ENCODE data around the gene RAD50.
"Not testable (repeated sequence)": the region's sequence is repeated elsewhere in the genome, so short reads cannot be mapped to it uniquely, and the experiment has no call there.

Gene RAD50

DNA sequence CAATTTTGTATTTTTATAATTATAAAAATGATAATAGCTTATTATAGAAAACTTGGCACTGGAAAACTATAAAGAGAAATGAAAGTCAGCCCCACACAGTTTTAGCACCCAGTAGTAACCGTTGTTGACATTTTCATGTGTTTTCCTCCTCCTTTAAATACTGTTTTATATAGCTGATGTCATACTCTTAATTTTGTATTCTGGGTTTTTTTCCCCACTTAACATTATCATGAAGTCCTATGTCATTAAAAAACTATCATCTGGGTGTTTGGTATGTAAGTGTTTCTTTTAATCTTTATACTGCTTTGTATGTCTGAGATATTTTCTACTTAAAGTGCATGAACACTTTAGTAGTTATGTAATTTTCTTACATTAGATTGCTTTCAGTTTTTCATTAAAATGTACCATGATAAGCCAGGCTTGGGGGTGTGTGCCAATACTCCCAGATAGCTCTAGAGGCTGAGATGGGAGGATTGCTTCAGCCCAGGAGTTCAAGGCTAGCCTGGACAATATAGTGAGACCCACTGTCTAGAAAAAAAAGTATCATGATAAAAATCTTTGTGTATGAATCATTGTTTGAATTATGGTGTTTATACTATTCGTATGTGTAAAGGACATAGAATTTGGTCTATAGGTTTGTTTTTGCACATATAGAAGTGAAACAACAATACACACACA lies 2.7 kb downstream of the RAD50 start:
- DNase-seq: no peak

DNA sequence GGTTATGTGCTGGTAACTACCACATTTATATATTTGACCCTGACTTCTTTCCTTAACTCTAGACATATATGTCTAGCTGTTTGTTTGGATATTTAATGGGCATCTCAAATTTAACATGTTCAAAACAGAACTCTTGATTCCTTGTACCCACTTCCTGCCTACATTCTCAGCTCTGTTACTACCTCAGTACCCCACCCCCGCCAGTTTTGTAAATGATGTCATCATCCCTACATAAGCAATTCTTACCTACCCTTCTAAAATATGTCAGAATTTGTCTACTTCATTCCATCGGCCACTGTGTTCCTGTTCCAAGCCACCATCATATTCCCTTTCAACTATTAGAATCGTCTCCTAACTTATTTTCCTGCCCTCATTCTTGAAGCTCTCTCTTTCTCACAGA lies 4.8 kb downstream of the RAD50 start:
- no peak for DNase-seq

DNA sequence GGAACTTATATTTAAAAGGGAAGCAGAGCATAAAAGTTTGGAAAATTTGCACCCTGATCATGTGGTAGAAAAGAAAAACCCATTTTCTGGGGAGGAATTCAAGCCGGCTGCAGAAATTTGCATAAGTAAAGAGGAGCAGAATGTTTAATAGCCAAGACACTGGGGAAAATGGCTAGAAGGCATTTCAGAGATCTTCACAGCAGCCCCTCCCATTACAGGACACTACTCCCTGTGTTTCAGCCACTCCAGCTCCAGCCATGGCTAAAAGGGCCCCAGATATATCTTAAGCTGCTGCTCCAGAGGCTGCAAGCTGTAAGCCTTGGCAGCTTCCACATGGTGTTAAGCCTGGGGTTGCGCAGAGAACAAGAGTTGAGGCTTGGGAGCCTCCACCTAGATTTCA lies 7.8 kb downstream of the RAD50 start:
- not testable (repeated sequence) for DNase-seq

DNA sequence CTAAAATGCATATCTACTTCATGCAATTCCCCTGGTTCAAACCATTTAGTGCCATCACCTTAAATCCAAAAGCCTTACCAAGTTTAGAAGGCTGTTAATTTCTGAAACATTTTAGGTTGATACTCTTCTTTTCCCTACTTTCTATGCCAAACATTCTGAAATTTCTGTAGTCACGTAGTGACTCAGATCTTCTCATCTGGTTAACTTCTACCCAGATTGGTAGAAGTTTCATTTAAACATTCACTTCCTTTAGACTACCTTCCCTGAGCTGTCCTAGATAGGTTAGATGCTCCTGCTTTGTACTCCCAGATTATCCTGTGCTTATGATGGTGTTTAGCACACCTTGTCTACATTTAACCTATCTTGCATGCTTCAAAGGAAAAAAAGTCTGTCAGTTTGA lies 9.9 kb downstream of the RAD50 start:
- DNase-seq: no peak

DNA sequence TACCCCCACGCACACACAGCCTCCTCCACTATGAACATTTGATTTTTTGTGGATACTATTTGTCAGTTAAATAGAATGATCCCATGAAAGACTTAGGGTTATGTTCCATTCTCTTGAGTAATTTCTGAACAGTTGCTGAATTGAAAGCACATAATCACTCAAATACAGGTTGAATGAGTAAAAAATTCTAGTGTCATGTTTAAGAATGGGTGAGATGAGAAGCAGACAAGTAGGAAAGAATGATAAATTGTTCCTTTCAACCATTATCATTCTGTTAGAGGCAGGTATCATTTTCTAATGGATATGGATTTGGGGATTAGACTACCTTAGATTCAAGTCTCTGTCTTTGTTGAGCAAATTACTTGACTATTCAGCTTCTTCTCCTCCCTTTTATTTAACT lies 19.3 kb downstream of the RAD50 start:
- no peak for DNase-seq

DNA sequence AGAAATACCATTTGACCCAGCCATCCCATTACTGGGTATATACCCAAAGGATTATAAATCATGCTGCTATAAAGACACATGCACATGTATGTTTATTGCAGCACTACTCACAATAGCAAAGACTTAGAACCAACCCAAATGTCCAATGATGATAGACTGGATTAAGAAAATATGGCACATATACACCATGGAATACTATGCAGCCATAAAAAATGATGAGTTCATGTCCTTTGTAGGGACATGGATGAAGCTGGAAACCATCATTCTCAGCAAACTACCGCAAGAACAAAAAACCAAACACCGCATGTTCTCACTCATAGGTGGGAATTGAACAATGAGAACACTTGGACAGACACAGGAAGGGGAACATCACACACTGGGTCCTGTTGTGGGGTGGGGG lies 27.8 kb downstream of the RAD50 start:
- not testable (repeated sequence) for DNase-seq

DNA sequence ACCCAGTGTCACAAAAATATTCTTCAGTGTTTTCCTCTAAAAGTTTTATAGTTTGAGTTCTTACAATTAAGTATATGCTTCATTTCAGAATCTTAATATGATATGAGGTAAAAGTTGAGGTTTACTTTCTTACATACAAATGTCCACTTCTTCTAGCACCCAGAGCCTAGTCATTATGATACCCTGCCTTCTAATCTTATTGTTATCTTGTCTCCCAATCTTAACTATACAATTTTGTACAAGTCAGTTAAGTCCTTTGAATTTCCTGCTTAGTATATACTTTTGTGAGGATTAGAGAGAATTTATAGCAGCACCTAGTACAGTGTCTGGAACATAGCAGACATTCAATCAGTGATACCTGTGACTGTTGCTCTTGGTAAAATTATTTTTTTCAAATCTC lies 29.3 kb downstream of the RAD50 start:
- no peak for DNase-seq

DNA sequence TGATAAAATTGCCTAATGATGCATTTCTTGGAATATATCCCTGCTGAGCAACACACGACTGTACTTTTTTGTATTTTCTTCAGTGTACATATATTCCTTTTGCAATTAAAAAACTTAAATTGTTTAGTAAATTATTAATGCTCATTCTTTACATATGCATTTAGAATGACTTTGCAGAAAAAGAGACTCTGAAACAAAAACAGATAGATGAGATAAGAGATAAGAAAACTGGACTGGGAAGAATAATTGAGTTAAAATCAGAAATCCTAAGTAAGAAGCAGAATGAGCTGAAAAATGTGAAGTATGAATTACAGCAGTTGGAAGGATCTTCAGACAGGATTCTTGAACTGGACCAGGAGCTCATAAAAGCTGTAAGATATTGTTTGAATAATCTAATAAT lies 32.7 kb downstream of the RAD50 start:
- DNase-seq: no peak

DNA sequence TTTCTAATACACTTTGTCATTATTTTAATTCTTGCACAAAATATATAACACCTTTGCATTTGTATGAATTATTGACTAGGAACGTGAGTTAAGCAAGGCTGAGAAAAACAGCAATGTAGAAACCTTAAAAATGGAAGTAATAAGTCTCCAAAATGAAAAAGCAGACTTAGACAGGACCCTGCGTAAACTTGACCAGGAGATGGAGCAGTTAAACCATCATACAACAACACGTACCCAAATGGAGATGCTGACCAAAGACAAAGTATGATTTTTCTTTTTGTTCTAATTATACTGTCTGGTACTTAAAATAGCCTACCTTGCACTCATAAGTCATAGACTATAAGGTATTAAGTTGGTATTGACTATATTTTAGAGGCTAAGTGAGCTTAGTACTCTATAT lies 34.4 kb downstream of the RAD50 start:
- no peak for DNase-seq

DNA sequence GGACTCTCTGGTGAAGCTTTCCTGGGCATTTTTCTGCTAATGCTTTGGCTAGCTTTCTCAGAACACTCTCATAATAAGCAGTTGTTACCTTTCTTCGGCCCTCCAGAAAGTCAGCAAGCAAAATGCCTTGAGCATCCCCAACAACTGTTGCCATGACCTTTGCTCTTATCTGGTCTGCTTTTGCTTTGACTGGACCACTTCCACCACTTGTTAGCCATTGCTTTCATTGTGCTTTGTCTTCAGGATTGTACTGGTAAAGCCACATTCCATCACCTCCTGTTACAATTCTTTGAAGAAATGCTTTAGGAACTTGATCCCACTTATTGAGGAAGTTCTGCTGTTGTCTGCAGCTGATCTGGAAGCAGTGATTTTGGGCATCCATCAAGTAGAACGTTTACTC lies 35.7 kb downstream of the RAD50 start:
- no peak for DNase-seq

DNA sequence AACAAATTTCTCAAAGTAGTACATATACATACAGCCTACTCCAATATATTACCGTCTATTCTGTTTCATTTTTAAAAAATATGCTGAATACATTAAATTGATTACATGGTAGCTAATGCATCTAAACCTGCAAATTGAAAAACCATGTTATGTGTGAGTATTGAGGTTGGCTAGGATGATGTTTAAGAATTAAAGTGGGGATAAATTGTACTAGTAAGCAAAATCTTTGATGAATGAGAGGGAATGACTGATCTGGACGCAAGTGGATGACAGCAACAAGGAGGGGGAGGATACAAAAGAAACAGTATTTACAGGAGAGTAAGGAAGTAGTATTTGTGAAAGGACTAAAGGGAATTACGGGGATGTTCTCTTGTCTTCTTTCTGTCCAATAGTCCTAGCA lies 37.4 kb downstream of the RAD50 start:
- no peak for DNase-seq

DNA sequence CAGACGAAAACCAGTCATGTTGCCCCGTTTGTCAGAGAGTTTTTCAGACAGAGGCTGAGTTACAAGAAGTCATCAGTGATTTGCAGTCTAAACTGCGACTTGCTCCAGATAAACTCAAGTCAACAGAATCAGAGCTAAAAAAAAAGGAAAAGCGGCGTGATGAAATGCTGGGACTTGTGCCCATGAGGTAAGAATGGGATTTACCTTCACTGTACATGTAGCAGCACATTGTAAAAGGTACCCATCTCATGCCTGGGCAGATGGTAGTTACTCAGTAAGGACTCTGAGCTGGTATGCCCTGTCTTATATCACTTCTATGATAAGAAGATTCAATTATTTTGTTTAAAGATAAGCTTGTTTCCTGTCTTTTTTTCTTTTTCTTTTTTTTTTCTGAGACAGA lies 38.8 kb downstream of the RAD50 start:
- DNase-seq: no peak

DNA sequence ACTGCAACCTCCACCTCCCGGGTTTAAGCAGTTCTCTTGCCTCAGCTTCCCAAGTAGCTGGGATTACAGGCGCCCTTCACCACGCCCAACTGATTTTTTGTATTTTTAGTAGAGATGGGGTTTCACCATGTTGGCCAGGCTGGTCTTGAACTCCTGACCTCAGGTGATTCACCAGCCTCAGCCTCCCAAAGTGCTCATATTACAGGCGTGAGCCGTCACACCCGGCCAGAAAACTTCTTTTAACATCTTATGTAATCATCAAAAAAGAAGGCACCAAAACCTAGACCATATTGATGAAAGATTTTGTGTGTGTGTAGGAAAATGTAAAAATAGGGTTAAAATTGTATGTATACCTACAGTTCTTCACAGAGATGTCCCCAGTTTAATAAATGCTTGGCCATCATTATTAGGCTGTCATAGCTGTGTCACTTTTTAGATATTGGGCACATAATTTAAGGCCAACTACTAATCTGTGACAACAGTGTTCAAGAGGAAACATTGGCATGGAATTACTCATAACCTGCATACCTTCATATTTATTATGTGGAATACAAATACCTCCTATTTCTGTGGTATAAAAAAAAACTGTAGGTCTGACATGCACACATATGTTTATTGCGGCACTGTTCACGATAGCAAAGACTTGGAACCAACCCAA lies 44.4 kb downstream of the RAD50 start:
- no peak for DNase-seq

DNA sequence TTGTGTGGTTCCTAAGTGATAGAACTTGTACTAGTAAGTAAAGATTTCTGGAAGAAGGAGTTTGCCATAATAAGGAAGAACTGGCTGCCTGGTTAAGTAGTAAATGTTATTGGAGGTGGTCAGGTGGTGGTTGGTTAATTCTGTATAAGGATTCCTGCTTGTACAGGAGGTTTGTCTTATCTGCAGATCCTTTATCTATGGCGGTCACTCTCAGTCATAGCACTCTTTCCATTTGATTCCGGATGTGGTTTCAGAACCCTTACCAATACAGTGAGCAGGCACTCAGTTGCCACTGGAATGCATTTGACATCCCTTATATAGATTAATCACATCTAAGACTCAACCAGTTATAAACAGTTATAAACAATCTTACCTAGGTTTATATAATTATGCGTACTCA lies 50.3 kb downstream of the RAD50 start:
- no peak for DNase-seq

DNA sequence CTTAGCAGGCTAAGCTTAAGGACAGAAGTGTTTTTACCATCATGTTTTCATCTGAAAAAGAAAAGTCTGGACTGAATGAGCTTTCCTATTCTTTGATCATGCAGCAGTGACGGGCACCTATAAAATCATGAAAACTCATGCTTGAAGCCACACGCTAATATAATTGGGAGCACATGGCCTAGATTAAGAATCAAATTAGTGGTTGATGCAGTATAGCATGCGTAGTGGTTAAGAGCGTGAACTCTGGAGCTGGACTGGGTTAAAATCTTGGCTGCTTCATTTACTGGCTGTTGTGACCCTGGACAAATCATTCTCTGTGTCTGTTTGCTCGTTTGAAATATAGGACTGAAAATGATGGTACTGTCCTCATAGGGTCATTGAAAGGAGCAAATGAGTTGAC lies 51.3 kb downstream of the RAD50 start:
- no peak for DNase-seq

DNA sequence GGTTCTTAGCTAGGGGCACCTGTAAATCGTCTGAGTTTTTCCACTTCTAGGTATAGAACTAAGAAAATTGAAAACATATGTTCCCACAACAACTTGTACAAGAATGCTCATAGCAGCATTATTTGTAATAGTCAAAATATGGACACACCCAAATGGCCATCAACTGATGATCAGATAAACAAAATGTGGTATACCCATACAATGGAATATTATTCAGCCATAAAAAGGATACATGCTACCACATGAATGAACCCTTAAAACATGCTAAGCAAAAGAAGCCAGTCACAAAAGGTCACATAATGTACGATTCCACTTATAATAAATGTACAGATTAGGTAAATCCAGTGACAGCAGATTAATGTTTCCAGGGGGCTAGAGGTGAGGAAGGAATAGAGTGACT lies 55.2 kb downstream of the RAD50 start:
- no peak for DNase-seq

DNA sequence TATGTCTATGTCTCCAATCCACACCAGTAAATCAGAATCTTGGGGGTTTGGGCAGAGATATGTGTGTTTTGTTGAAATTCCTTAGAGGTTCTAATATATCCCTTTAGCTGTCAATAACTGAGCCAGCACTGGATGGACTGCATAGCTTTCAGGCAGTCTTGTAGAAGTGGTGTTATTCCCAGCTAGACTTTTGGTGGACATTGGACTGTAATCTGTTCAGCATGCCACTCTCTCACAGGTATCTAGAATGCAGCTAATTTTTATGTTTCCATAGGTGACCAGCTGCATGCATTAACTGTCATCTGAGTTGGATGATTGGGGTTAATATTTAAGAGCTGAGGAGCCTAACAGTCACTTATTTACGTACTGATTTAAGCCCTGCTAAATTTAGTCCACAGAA lies 56.1 kb downstream of the RAD50 start:
- no peak for DNase-seq

DNA sequence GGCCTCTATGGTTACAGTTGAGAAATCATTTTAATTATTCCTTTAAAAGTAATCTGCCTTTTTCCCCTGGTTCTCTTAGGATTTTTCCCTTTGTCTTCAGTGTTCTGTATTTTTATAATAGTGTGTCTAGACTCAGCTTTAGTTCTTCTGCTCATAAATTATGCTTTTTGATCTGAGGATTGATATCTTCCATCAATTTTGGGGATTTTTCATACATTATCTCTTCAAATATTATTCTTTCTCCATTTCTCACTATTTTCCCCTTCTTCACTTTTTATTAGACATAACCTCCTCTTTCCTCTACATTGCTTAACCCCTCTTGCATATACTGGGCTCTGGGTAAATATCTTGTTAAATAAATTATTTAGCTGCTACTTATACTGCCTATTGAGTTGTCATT lies 64.9 kb downstream of the RAD50 start:
- DNase-seq: no peak

DNA sequence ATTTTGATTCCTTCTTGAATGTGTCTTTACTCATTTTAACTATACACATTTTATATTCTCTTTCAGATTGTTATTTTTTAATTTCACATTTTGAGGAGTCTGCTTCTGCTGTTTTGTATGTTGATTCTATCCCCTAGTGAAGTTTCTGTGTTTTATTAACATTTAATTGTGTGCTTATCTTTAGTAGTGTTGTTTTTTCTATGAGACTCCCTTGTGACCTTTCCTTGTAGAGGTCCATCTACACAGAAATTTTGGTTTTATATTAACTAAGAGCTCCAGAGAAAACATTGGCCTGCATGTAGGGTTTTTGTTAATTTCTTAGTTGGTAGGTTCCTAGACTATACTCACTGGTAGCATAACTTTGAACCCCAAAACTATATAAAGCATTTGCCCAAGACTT lies 65.8 kb downstream of the RAD50 start:
- no peak for DNase-seq

DNA sequence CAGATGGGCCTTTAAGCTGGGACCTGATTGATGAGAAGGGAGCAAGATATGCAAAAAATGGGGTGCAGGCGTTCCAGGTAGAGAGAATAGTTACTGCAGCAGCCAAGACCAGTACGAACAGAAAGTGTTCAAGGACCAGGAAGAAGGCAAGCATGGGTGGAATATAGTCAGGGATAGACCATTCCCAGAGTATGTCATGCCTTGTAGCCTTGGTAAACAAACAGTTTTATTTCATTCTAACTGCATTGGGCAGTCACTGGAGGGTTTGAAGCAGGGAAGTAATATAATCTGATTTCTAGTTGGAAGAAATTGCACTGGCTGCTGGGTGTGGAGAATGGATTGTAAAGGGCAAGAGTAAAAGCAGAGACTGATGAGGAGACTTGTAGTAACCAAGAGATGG lies 70.7 kb downstream of the RAD50 start:
- no peak for DNase-seq

DNA sequence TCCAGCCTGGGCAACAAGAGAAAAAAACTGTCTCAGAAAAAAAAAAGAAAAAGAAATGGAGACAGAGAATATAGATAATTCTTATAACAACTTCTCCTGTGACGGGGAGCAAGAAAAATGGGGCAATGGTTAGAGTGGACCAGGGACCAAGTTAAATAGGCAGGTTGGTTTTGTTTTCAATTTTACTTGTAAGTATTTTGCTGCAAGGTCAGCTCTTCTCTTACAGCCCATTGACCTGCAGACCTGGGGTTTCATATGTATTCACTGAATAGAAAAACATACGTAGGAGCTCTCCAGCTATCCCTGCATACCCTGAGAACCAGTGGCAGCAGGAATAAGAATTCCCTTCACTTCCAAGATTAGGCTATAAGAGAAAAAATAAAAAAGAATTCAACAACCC lies 72.0 kb downstream of the RAD50 start:
- no peak for DNase-seq

DNA sequence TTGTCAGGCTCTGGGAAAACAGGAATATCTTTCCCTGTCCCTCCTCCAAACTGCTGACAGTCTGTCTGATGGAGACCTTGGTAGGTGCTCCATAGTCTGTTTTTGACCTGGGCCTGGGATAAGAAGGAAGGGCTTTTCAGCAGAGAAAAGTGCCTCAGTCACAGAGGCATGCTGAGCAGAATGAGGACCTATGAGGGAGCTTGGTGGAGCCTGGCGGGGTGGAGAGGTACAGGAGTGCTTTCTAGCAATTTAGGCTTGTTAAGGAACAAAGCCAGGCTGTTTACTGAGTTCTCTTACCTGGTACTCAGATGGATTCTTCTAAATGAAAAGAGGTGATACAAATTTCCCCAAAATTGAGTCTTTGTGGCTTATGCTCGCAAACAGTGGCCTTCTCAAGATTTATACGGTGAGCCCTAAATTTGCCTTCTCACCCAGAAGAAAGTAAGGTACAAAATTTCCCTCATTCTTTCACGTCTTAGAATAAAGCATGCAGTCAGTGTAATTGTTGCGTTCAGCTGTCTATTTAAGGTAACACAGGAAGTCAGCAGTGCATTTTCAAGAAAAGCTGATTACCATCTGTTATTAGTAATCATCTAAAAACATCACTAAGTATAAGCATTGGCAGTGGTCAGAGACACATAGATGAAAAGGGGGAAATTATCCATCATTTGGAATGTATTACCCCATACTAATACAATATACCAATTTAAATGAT lies 72.6 kb downstream of the RAD50 start:
- DNase-seq: no peak

DNA sequence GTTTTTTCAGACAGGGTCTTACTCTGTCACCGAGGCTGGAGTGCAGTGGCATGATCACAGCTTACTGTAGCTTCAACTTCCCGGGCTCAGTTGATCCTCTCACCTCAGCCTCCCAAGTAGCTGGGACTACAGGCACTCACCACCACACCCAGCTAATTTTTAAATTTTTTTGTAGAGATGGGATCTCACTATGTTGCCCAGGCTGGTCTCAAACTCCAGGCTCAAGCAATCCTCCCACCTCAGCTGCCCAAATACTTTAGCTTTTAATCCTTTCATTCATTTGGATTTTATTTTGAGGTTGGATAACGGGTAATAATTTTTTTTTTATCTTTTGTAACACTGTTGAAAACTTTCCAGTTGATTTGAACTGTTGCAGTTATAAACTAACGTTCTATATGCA lies 76.8 kb downstream of the RAD50 start:
- DNase-seq: not testable (repeated sequence)

DNA sequence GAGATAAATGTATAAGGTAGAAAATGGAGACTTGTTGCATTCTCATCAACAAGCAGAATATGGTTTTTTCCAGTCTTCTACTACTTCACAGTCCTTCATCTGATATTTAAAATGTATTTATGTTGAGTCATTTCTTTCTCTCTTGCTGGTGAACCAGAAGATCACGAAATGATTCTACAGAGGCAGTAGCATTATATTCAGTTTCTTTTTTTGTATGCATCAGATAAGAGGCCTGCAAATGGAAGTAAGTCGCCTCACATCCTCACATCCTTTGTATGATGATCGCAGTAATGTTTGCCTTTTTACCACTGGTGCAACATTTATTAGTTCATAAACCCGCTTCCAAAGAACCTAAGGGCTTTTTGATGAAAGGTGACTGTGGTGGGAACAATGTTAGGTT lies 79.1 kb downstream of the RAD50 start:
- no peak for DNase-seq

DNA sequence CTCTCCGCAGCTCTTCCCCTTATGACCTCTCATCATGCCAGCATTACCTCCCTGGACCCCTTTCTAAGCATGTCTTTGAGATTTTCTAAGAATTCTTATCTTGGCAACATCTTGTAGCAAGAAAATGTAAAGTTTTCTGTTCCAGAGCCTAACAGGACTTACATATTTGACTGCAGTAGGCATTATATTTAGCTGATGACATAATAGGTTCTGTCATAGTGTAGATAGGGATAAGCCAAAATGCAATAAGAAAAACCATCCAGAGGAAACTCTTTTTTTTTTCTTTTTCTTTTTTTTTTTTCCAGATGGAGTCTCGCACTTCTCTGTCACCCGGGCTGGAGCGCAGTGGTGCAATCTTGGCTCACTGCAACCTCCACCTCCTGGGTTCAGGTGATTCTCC lies 80.5 kb downstream of the RAD50 start:
- no peak for DNase-seq

Data from SW 1271 (cell line).